Activated CD4-positive, alpha-beta T cell treated with anti-CD3 and anti-CD28 coated beads for 1 hour (primary cell): ENCODE results near the gene HACD2.
"Not testable (repeated sequence)": the region's sequence is repeated elsewhere in the genome, so short reads cannot be mapped to it uniquely, and the experiment has no call there.

ENCODE experiments used
- DNase-seq: peaks from one replicate; pipeline ENCODE4 v3.0.0-alpha.2; 2020

HACD2 gene

DNA sequence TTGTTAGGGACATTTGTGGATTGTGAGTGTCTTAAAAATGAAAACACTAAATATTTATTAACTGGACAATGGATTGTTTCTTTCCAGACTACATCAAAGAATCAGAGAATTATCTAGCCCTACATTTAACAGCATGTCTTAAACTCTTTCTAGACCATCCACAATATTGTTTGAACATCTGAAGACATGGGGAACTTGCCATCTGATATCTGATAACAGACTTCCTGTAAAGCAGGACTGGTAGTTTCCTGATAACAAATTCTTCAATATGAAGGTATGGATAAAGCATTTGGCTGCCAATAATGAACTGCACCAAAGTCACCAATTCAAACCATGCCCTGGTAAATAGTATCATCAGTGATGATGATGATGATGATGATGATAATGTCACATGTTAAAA is 26.2 kb upstream of the HACD2 start:
- no peak for DNase-seq

DNA sequence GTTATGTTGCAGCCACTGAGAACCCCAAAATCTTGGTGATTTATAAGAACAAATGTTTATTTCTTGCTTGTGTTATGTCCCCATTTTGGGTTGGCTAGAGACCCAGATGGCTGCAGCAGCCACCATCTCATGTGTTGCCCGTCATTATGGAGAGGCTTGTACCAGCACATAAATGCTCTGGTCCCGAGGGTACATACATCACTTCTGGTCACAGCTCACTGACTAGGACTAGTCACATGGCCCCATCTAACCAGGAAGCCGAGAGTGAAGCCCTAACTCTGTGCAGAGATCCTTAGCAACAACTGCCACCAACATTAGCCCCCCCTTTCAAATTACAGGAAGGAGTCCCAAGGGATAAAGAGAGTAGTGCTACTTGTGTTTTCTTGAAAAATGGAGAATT is 25.5 kb upstream of the HACD2 start:
- DNase-seq: no peak

- no peak for DNase-seq
These were observed 24.2 kb upstream of the HACD2 start for GRCh38 chr3:123609063-123609462.

DNA sequence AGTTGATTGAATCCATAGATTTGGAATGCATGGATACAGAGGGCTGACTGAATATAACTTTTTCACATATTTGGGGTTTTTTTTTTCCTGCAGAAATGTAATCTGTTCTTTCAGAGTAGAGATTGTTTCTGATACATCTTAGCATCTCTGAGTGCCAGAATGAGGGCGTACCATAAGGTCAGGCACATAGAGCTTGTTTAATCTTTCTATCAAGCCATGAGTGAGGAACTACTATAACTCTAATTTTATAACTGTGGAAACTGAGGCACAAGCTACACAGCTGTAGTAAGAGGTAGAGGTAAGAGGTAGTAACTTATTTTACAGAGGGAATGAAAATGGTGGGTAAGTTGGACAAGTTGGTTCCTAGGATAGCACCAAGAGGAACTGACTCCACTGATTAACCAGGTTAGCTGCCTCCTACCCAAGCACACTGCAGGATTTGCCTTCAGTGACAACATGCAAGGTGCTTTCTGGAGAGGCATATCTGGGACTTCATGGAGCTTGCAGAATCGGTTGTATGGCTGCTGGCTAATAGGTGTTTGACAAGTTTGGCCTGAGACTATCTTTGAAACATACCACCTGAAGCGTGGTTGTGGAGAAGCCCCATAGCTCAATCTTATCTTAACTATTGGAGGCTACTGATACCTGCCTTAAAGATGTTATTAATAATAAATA is 23.5 kb upstream of the HACD2 start:
- no peak for DNase-seq

DNA sequence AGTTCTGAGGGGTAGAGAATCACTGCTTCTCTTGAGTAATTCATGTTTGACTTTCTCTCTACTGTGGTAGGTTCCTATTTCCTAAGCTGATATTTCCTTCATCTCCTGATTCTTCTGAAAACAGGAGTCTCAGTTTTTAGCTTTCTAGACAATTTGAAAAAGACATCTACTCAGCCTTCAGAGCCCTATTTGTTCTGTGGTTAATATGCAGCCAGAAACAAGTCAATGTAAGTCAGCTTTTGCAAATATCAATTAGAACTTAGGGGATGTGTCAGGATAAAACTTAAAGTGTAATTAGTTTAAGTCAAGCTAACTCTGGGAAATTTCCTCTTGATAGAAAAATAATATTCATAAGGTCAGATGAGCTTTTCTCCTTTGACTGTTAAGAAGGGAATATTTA is 21.7 kb upstream of the HACD2 start:
- DNase-seq: no peak

DNA sequence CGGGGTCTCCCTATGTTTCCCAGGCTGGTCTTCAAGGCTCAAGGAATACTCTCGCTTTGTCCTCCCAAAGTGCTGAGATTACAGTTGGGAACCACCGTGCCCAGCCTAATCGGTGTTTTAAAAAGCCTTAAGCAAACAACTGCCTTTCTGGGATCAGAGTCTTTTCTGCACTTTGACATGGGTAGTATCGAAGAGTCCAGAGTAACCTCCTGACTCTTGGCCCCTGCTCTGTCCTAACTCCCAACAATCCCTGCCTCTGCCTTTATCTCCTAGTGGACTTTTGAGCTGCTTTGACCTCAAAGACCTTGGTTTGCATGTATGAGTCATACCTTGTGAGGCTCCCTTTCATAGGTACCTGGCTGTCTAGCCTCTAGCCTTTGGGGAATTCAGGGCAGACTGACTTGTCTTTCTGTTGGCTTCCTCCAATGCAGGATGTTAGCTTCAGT is 21.0 kb upstream of the HACD2 start:
- DNase-seq: no peak

DNA sequence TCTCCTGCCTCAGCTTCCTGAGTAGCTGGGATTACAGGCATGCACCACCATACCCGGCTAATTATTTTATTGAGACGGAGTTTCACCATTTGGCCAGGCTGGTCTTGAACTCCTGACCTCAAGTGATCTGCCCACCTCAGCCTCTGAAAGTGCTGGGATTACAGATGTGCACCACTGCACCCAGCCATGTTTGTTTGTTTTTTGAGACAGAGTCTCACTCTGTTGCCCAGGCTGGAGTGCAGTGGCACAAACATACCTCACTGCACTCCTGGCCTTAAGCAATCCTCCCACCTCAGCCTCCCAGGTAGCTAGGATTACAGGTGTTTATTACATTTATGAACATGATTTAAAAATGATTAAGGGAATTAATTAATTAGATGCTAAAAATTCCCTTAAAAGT is 18.3 kb upstream of the HACD2 start:
- DNase-seq: not testable (repeated sequence)

- no peak for DNase-seq
These were observed 17.5 kb upstream of the HACD2 start for GRCh38 chr3:123602325-123602724.

- DNase-seq: not testable (repeated sequence)
These were observed 16.0 kb upstream of the HACD2 start for GRCh38 chr3:123600863-123601262.

DNA sequence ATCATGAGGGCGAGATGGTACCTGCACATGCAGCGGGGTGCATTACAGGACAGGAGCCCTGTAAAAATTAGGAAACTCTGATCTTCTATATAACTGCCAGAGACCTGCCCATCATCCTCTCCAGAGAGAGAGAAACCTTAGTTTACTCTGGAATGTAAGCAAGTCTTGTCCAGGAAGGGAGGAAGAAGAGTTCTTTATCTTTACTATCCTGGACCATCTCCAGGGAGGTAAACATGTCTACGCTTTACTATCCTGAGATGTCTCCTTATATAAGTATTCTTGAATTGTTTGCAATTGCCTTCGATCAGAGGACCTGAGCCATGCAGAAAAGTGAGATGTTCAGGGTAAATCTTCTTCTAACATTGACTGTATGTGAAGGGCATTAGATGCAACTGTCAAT is 12.7 kb upstream of the HACD2 start:
- DNase-seq: no peak

DNA sequence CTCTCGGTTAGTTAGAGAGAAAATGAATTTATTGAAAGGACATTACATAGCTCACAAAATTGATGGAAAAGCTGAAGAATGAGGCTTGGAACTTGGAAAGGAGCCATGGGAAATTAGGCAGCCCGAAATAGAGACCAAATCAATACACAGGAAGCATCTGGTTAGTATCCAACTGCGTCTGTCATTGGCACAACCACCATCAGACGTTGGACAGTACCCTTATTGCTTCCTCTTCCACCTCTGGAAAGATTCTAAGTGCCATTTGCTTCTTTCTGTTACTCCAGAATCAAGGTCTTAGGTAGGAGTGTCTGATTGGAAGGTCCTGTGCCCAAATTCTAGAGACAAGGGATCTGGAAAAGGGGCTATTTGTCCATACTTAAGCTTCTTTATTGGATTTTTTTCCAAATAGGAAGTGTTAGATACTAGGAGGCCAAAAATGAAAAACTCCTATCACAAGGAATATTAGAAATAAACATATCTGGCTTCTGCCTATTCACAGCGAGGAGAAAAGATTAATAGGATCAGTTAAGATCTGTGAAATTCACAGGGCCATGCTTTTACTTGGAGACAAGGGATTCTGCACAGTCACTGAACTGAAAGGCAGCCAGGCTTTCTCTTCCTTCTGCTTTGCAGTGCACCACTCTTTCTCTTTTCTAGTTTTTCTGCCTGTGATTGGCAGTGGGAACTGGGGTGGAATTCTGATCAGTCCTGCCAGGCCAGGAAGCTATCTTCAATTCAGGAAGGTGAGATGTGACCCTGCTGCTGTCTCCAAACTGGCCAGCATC is 10.7 kb upstream of the HACD2 start:
- no peak for DNase-seq

GRCh38 chr3:123593381-123593780 is 8.5 kb upstream of the HACD2 start:
- DNase-seq: no peak

DNA sequence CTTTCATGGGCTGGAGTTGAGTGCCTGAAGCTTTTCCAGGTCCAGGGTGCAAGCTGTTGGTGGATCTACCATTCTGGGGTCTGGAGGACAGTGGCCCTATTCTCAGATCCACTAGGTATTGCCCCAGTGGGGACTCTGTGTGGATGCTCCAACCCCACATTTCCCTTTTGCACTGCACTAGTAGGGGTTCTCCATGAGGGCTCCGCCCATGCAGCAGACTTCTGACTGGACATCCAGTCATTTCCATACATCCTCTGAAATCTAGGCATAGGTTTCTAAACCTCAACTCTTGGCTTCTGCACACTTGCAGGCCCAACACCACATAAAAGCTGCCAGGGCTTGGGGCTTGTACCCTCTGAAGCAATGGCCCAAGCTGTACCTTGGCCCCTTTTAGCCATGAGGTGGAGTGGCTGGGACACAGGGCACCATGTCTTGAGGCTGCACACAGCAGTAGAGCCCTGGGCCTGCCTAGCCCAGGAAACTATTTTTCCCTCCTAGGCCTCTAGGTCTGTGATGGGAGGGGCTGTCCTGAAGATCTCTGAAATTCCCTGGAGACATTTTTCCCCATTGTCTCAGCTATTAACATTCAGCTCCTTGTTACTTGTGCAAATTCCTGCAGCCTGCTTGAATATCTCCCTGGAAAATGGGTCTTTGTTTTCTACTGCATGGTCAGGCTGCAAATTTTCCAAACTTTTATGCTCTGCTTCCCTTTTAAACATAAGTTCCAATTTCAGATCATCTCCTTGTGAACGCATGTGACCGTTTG is 6.0 kb upstream of the HACD2 start:
- DNase-seq: no peak

GRCh38 chr3:123587401-123587800 is 2.5 kb upstream of the HACD2 start:
- DNase-seq: no peak

- DNase-seq: no peak
These were observed 2.1 kb upstream of the HACD2 start for GRCh38 chr3:123586968-123587367.

DNA sequence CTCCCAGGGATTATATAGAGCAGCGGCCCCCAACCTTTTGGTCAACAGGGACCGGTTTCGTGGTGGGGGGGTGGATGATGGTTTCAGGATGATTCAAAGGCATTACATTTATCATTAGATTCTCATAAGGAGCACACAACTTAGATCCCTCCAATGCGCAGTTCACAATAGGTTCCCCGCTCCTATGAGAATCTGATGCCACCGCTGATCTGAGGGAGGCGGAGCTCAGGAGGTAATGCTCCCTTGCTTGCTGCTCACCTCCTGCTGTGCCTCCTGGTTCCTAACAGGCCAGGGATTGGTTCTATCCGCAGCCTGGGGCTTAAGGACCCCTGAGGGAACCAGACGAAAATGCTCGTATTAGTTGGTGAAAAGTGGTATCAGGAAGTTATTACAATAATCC is 1.3 kb upstream of the HACD2 start:
- no peak for DNase-seq

DNA sequence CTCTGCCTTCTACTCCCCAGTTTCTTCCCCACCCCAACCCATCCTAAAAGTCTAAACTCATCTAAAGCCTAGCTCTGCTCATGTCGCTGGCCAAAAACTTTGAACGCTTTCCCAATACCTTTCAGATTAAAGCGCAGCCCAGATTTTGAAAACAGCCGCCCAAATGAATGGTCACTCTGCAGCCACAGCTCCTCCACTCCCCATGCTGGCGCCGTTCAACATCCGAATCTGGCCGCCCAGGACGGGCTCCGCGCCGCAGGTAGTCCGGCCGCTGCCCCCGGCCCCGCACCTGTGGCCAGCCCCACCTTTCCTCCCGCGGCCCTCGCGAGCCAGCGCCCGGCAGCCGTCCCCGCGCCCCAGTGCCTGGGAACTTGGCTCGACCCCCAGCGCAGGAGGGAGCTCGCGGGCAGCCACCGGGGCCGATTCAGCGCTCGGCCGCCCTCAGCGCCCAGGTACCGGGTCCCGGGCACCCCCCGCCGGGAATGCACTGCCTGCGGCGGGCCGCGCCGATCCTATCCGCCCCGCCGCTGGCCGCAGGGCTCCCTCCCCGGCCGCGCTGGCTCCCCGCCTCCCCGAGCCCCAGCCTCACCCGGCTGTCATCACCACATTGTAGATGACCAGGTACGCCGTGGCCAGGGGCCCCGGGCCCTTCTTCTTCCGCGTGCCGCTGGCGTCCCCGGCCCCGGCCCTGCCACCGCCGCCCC is 417 bp downstream of the HACD2 start:
- no peak for DNase-seq

DNA sequence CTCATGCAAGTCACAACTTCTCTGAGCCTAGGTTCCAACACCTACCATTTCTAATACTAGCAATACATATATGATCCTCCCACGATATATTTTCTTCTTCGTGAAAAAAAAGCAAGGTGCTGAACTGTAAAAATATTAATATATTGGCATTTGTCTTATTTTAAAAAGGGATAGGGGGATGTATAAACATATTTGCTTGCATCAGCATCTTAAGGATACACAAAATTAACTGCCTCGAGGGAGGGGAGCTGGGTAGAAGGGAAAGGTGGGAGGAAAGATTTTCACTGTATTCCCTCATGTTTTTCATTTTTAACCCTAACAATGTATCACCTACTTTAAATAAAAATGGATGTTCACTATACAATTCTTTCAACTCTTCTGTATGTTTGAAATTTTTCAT is 1.3 kb downstream of the HACD2 start:
- no peak for DNase-seq

DNA sequence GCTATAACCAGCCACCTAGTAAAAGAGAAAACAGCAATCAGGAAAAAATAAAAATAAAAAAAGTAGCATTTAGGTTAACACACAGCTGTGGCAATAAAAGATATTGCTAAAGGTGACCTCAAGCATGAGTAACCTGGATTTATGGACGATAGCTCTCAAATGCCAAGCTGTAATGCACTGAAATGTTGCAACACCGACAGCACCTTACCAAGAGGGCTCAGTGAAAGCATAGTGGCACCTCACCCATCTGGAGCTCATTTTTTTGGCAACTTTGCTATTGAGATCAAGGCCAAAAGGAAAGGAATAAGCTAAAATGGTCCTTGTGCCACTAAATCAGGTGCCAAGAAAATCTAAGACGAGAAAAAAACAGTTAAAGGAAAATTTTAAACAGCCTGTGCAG is 2.5 kb downstream of the HACD2 start:
- DNase-seq: no peak

DNA sequence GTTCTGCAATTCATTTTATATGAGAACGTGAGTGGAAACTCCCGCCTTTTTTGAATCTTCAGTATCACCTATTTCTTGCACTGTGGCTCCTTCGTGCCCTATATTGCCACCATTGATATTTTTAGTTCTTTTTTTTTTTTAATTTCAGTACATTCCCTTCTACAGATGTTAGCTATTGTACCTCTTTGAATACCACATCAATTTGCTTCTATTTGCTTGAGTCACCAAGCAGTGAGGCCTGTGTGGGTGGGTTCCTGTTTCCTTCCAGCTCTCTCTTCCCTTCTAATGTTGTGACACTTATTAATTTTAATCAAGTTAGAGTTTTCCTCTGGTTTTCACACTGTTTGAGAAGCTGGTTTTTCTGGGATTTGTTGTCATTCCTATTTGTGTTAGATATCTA is 8.7 kb downstream of the HACD2 start:
- DNase-seq: no peak

GRCh38 chr3:123571973-123572365 is 12.9 kb downstream of the HACD2 start:
- DNase-seq: no peak

DNA sequence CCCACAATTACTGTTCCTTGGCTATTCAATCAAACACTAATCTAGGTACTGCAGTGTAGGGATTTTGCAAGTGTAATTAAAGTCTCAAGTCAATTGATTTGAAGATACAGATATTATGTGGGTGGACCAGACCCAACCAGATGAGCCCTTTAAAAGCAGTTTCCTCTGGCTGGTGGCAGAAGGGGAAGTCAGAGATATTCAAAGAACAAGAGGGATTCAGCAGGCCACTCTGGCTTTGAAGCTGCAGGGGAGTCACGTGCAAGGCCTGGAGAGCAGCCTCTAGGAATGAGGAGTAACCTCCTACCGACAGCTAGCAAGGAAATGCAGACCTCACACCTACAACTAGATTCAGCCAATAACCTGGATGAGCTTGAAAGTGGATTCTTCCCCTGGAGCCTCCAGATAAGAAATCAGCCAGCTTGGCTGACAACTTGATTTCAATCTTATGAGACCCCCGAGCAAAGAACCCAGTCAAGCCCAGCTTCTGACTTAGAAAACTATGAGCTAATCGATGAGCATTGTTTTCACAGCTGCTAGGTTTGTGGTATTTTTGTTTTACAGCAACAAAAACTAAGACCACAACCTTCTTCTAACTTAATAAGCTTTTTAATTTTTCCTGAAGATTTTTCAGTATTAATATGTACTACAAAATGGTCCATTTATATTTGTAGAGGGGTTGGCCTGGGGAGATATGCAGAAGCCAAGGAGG is 13.4 kb downstream of the HACD2 start:
- no peak for DNase-seq

- no peak for DNase-seq
These were observed 16.0 kb downstream of the HACD2 start for GRCh38 chr3:123568875-123569274.
